GM21381 (cell line): ENCODE data around the gene PDGFC.

Source experiments
- ATAC-seq: cut with Tn5 transposase; IDR thresholded peaks from one replicate; pipeline ENCODE4 v1.9.1; 2021; ENCODE audit warnings: mild to moderate bottlenecking, moderate library complexity; ENCODE audit not compliant: unreplicated experiment

The PDGFC gene

GRCh38 chr4:156975686-156976085, 4.1 kb upstream of the PDGFC start:
- ATAC-seq, result no peak

GRCh38 chr4:156974264-156974663, 2.7 kb upstream of the PDGFC start:
- no peak for ATAC-seq

DNA sequence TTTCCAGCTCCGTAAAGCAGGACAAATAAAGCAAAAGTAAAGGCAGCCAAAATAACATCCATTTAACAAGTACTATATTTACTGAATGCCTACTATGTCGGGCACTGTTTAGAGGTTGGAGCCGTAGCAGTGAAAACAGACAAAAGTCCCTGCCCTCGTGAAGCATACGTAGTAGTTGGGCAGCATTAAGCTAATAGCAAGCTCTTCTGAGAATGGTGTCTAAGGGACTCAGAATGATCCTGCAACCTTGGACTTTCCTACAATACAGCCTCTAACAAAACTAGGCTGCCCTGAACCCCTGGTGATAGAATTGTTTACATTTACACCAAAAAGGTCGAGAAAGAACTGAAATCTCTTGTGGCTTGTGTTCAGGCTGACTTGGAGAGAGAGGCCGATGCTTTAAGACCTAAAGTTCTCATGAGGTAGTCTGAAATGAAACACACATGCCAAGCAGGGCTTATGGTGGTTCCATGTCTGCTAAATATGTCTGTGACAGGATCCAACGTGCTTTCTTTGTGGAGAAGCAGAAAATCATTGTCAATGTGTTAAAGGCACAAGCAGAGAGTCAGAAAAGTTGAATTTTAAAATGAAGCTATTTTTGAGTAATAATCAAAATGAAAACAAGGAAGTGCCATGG, 898 bp upstream of the PDGFC start:
- ATAC-seq, result no peak

- ATAC-seq, result no peak
These were observed 379 bp downstream of the PDGFC start for GRCh38 chr4:156971165-156971675.

DNA sequence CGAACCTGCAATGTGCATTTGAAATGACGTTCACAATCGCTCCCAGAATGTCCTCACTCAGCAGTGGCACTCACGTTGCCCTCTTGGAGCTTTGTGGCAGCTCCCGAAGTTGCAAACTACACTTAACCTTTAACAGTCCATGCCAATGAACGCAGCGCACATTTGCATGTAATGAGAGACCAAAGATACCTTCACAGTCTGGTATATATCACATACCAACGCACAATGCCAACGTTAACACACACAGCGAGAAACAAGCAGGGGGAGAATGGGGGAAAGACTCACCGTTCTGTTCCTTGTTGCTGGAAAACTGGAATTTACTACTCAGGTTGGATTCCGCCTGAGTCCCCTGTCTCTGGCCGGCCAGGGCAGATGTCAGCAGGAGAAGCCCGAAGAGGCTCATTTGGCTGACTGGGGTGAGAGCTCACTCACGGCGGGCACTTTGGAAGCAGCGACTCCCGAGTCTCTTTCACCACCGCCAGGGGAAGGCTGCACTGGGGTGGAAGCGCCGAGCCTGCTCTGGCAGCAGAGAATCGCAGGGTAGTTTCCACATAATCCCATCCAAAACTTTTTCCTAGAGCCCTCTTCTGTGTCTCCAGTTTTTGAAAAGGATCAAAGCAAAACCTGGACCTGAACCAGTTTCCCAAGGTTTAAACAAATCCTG, 966 bp downstream of the PDGFC start:
- ATAC-seq, result no peak

- ATAC-seq, result no peak
These were observed 1.7 kb downstream of the PDGFC start for GRCh38 chr4:156969911-156970310.

DNA sequence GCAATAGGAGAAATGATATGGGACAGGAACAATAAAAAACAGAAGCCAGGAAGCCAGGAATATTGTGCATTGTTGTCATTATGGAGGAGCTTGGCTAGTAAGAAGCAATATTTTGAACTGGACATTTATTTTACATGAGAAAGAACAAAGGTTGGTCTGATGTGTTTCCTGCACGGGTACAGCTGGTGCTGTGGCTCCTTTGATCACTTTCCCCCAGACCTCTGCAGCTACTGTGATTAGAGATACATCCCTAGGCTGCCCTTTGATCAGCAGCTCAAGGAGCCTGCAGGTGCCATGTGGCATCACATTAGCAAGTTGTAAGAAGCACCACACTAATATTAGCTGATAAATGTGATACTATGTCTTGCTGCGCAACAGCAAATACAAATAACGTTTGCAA, 2.5 kb downstream of the PDGFC start:
- ATAC-seq, result no peak

GRCh38 chr4:156968479-156968984, 3.1 kb downstream of the PDGFC start:
- no peak for ATAC-seq

DNA sequence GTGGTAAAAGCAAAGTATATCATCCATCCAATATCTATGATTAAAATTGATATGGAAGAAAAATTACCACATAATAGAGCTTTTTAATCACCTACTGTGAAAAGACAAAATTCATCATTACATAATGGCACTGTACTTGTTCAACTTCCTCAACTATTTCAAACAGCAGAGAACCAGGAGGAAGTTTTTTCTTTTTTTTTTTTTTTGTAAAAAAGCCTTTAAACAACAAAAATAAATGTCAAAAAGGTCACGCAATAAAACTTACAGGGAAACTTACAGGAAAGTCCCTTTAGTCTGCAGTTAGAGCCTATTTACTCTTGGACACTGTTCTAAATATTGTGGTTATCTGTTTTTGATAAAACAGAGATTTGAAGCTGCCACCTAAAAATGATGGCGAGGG, 4.8 kb downstream of the PDGFC start:
- no peak for ATAC-seq

- no peak for ATAC-seq
These were observed 8.2 kb downstream of the PDGFC start for GRCh38 chr4:156963419-156963818.

GRCh38 chr4:156962528-156962974, 9.0 kb downstream of the PDGFC start:
- ATAC-seq, result no peak

- no peak for ATAC-seq
These were observed 9.6 kb downstream of the PDGFC start for GRCh38 chr4:156962058-156962358.

DNA sequence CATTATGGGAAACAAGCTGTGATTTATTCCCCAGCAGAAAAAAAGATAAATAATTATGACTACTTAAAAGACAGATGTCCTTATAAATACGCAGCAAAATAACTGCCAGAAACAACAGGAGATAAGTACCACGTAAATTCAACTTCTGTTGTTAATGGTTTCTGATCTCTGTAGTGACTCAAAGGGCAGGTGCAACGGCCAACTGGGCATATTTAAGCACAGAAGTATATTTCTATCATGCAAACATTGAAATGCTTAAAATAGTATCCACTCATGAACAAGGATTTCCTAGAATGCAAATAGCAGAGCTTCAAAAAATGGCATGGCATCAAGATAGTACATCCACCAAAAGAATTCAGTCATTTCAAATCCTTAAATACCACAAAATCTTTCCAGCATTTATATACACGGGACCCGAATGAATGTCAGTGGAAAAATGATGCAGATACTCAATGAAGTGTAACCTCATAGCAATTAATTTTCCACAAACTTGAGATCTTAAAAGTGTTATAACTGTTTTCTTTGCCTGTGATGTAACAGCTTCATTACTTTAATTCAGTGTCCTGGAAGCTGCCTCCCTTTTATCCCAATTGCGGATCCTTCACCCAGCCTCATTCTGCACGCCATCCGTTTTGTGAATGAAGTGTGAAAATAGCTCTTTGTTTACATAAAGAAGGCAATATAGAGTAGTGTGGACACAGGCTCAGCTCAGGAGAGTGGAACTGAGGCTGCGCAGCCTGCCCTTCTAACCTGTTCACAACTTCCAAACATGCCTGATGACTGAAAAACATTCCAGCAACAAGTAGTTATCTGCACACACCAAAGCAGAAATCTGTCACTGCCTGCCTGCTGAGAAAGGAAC, 10.2 kb downstream of the PDGFC start:
- ATAC-seq, result no peak

GRCh38 chr4:156959298-156959702, 12.3 kb downstream of the PDGFC start:
- no peak for ATAC-seq

DNA sequence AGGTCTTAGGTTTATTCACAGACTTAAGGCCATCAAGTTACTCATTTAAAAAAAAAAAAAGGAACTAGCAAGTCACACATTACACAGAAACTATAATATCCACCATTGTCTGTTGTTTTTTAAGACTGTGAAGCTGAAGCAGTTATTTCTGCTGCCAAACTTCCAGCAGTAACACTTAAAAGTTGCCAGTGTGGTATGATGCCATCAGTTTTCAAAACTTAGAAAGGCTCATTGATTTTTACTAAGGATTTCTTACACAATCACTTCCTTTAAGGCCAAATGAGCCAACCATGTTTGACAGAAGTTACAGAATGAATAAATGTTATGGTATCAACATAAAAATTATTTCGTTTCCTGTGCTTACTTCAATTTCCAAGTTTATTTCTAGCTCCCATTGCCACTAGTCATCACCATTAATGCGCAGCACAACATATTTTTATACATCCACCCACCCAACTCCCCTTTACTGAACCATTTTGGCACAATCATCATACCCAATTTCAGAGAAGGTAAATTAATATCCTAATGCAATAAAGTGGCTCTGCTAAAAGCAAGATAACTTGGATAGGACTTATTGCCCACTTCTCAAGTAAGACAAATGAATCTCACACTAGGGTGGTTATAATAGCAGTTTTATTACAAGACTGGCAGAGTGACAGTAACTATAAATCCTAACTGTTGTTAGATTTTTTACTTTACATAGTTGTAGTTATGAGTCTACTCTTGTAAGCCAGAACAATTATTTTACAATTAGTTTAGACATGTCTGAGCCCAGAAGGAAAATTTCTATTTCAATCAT, 13.1 kb downstream of the PDGFC start:
- ATAC-seq, result no peak

DNA sequence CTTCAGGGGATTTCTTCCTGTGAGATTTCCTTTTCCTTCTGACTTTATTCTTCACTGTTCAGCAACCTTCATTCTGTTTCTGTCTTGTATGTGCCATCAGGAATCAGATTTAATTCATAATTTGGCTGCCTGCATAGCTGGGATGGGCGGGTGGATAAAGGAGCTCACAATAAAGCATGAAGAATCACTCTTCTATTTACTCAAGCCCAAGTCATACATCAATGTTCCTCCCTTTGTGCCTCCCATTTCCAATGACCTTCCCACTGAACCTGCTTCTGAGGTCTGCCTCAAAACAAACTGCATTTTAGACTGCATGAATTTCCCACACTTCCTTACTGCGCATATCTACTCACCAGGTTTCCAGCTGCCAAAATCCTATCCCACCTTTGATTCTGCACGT, 14.0 kb downstream of the PDGFC start:
- ATAC-seq, result no peak

DNA sequence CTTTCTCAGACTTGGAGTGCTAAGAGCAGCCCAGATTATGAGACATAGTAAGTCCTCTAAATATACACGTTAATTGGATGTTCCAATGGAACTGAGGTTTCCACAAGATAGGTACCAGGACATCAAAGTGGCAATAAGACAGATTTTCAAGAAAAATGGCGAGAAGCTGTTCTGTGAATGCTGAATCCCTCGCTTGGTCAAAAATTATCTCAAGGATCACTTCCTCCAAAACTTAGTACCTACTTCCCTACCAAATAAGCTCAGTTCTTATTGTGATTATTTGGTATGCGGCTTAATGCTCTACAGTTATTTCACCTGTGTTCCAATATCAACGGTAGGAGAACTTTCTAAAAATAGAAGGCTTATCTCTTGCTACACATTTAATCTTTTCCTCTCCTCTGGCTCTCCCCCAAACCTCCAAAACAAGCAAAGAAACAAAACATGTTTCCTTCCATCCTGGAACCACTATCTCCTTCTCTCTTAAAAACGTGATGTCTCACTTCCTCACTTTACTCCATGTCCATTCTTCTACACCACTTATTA, 14.7 kb downstream of the PDGFC start:
- no peak for ATAC-seq

GRCh38 chr4:156956359-156956758, 15.2 kb downstream of the PDGFC start:
- no peak for ATAC-seq

DNA sequence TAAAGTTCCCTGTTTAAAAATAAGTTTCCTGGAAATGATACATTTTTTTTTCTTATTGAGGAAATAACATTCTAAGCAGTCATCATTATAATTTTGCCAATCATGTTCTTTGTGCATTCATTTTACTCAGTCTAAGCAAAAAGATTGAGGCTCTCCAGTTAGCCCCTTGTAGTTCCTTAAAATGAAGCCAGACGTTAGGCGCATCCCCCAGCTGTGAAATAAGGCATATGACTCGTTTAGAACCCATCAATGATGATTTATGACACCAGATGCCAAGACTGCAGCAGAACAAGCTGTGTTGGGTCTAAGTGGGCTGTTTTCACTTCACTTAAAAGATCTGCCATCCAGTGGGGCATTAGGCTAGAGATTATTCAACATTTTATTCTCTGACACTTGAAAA, 17.0 kb downstream of the PDGFC start:
- ATAC-seq, result no peak

DNA sequence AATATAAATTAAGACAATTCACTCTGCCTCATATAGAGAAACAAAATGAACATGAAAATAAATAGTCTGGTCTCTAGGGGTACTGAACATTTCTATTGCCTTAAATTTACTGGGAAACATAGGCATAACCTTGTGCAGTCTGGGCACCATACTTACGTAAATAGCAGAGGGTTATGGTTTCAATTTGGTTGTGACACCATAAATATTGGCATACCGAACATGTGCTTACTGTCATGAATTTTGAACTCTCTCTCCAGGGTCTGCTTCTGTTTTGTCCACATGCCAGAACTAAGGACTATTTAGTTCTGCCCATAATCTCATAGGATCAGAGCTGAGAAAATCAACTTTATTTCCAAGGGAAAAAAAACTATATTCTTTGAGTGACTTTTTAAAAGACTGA, 17.6 kb downstream of the PDGFC start:
- ATAC-seq, result no peak

DNA sequence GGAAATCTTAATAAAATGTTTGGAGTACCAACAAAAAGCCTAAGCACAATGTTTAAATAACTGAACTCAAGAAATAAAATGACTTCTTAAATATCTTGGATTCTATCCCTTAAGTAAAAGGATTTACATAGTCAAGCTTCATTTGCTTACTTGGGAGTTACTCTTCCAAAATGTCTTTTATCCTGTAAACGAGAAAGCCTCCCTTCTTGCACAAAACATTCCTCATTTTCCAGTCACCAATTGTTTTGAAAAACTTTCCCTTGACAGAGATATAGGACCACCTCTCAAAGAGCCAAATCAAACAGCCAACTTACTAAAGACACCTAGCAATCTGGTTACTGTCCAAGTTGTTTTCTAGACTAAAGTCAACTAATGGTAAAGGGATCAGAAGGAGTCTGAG, 18.6 kb downstream of the PDGFC start:
- ATAC-seq, result no peak
